ENCODE data around the gene TRIM62. TPM values are rescaled to one million over a fixed set of nuclear protein-coding genes. Genes with fewer than 3 reads are reported as not detected.
"Not testable (repeated sequence)": the region's sequence is repeated elsewhere in the genome, so short reads cannot be mapped to it uniquely, and the experiment has no call there.

Gene TRIM62
- total RNA-seq, 1 donor from 2014 or later: 1.7 TPM

GRCh38 chr1:33111965-33112364, 69.9 kb downstream of the TRIM62 start:
- DNase-seq (ENCODE audit: low read depth in 2 of 2): peak; percentile 17 to 56

GRCh38 chr1:33110477-33110876, 71.4 kb downstream of the TRIM62 start:
- DNase-seq (ENCODE audit: low read depth in 2 of 2): no peak

- not testable (repeated sequence) for DNase-seq (ENCODE audit: low read depth in 2 of 2)
Measured at GRCh38 chr1:33100119-33100415, 81.8 kb downstream of the TRIM62 start.

- DNase-seq (ENCODE audit: low read depth in 2 of 2): no peak
Measured at GRCh38 chr1:33099290-33100118, 82.3 kb downstream of the TRIM62 start.

- no peak for DNase-seq (ENCODE audit: low read depth in 2 of 2)
Measured at GRCh38 chr1:33098371-33098770, 83.5 kb downstream of the TRIM62 start.

GRCh38 chr1:33097762-33098161, 84.1 kb downstream of the TRIM62 start:
- DNase-seq (ENCODE audit: low read depth in 2 of 2): no peak

- DNase-seq (ENCODE audit: low read depth in 2 of 2): no peak
Measured at GRCh38 chr1:33097137-33097611, 84.7 kb downstream of the TRIM62 start.

GRCh38 chr1:33096363-33097005, 85.4 kb downstream of the TRIM62 start:
- no peak for DNase-seq (ENCODE audit: low read depth in 2 of 2)

Other genes starting within 250 kb of the TRIM62 start
- gene RNF19B, start 217.2 kb downstream of the TRIM62 start, total RNA-seq: 14.2 and 16.6 TPM in 2 replicates
- 58.4 and 58.7 TPM in 2 replicates for gene AK2, start 145.2 kb downstream of the TRIM62 start, total RNA-seq
- gene AZIN2, start 100.9 kb downstream of the TRIM62 start, total RNA-seq: 0.64 and 1.3 TPM in 2 replicates
- gene ZNF362, start 74.4 kb upstream of the TRIM62 start, total RNA-seq: 5.4 and 10.9 TPM in 2 replicates
- not detected in 2 replicates for gene A3GALT2, start 139.1 kb upstream of the TRIM62 start, total RNA-seq
- gene PHC2, start 249.1 kb upstream of the TRIM62 start, total RNA-seq: 73.7 and 123 TPM in 2 replicates

Data from dermis microvascular lymphatic vessel endothelial cell (primary cell).